Dermis microvascular lymphatic vessel endothelial cell (primary cell): ENCODE results near the gene TAF3. TPM values are rescaled to one million over a fixed set of nuclear protein-coding genes. Genes with fewer than 3 reads are reported as not detected.
A peak's percentile ranks its signal among the peaks of the same experiment; 100 is the strongest.
"Not testable (repeated sequence)": the region's sequence is repeated elsewhere in the genome, so short reads cannot be mapped to it uniquely, and the experiment has no call there.

Source experiments
- DNase-seq, 2 donors: peaks; one replicate each; pipeline versions ENCODE4 v3.0.0 to v3.0.0-alpha.2; 2010; ENCODE audit warnings: low read depth in 2 of 2
- total RNA-seq: library from RNA; depleted of rRNA; stranded (reverse); fragments of >200 nt; gene quantifications from 2 replicates; pipeline ENCODE4 v1.2.1, GENCODE V29; 2014

Gene TAF3
- total RNA-seq, 1 donor from 2014 or later, result 1.0 TPM

- DNase-seq, result no peak
Observed at GRCh38 chr10:7810443-7810842, 7.9 kb upstream of the TAF3 start.

DNA sequence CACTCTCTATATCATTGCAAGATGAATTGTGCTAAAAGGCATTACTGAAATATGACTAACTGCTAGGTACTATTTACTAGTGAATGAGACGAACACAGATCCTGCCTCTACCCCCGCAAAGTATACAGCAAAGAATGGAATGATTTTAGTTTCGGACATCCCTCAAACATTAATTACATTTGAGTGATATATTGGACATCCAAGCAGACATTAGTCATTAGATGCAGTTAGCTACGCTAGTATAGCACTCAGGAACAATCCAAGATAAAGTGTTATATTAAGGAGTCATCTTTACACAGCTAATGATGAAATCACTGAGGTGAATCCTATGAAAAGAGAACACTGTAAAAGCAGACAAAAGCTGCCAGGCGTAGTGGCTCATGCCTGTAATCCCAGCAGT lies 7.3 kb upstream of the TAF3 start:
- no peak for DNase-seq

- DNase-seq, result not testable (repeated sequence)
Observed at GRCh38 chr10:7811743-7812142, 6.6 kb upstream of the TAF3 start.

DNA sequence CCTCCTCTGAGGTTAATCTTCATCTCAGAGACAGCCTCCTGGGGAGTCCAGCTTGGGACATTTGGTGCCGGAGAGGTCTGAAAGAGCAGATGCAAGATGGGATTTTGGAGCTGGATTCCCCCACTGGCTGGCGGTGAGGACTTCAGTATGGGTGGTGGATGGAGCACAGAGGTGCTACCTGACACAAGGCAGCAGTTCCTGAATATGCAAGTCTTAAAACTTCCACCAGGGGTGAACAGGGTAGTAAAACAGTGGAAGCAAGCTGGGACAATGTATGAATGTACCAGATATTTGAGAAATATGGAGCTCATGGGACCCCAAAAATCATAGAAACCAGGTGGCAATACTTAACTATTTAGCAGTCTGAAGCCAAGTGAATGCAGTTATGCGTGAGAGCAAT lies 4.8 kb upstream of the TAF3 start:
- no peak for DNase-seq

DNA sequence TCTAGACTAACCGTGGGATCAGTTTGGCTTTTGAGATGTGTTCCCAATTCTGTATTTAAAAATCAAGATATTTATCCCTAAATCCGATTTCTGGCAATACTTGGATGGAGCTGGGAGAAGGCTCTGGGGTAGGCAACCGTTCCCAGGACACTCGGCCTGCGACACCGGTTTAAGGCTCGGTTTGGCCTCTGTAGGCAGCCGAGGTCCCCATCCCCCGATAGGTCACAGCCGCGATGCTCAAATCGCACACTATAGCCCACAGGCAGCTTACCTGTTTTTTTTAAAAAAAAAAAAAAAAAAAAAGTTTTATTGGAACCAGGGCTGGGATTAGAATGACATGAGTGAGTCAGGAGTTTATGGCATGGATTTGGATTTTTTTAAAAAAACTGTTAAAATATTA lies 729 bp upstream of the TAF3 start:
- DNase-seq, result no peak

GRCh38 chr10:7817984-7818294 lies 366 bp upstream of the TAF3 start:
- no peak for DNase-seq

- DNase-seq, result peak in 1 of 2 donors; percentile 63
Observed at GRCh38 chr10:7819121-7819460, 786 bp downstream of the TAF3 start.

- DNase-seq, result peak in 1 of 2 donors; percentile 53
Observed at GRCh38 chr10:7824251-7824650, 5.9 kb downstream of the TAF3 start.

- peak in 1 of 2 donors; percentile 2 for DNase-seq
Observed at GRCh38 chr10:7826971-7827370, 8.7 kb downstream of the TAF3 start.

DNA sequence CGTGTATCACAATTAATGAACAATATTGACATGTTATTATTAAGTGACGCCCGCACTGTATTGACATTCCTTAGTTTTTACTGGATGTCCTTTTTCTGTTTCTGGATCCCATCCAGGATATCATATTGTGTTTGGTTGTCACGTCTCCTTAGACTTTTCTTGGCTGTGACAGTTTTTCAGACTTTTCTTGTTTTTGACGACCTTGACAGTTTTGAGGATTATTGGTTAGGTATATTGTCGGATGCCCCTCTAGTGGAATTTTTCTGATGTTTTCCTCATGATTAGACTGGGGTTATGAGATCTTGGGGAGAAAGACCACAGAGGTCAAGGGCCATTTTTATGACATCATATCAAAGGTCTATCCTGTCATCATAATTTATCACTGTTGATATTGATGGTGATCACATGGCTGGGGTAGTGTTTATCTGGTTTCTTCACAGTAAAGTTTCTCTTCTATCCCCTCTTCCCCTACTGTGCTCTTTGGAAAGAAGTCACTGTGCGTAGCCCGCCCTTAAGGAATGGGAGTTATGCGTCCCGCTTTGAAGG lies 11.1 kb downstream of the TAF3 start:
- DNase-seq, result no peak

DNA sequence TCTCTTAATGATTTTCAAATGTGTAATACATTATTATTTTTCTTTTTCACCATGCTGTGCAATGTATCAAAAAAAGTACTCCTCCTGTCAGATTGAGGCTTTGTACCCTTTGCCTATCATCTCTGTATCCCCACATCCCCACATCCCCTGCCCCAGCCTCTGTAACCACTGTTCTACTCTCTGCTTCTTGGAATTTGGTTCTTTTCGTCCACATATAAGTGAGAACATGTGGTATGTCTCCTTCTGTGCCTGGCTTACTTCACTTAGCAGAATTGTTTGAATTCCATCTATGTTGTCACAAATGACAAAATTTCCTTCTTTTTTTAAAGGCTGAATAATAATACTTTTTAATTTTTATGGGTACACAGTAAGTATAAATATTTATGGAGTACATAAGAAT lies 13.8 kb downstream of the TAF3 start:
- no peak for DNase-seq

DNA sequence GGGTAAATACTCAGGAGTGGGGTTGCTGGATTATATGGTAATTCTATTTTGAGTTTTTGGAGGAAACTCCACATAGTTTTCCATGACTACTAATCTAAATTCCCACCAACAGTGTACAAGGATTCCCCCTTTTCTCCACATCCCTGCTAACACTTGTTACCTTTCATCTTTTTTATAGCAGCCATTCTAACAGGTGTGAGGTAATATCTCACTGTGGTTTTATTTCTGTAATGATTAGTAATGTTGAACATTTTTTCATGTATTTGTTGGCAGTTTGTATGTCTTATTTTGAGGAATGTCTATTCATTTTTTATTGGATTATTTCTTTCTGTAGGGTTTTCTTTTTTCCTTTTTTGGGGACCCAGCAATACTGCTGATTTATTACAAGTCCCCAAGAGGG lies 14.9 kb downstream of the TAF3 start:
- no peak for DNase-seq

- DNase-seq, result no peak
Observed at GRCh38 chr10:7834262-7834661, 16.0 kb downstream of the TAF3 start.

GRCh38 chr10:7836571-7836970 lies 18.3 kb downstream of the TAF3 start:
- no peak for DNase-seq

- DNase-seq, result no peak
Observed at GRCh38 chr10:7846591-7846990, 28.3 kb downstream of the TAF3 start.

DNA sequence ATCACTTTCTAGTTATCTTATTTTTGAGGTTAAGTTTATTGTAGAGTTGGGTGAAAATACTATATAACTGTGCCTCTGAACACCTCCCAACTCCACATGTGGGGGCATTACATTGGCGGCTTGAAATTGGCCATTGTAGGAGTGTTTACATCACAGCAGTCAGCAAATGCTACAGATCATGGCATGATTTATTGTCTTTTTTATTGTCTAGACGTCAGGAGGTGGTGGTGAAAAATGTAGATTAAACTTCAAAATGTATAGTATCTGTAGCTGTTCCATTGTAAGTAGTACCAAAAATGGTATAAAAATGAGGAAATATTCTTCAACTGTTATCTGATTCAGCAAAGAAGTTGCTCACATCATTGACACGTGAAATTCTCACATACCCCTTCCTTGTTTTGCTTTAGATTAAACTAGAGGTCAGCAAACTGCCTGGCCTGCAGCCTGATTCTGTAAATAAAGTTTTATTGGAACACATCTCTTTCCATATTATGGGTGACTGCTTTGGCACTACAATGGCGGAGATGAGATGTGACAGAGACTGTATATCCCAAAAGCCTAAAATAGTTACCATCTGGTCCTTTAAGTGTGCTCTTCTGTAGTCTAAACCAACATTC lies 35.0 kb downstream of the TAF3 start:
- no peak for DNase-seq

DNA sequence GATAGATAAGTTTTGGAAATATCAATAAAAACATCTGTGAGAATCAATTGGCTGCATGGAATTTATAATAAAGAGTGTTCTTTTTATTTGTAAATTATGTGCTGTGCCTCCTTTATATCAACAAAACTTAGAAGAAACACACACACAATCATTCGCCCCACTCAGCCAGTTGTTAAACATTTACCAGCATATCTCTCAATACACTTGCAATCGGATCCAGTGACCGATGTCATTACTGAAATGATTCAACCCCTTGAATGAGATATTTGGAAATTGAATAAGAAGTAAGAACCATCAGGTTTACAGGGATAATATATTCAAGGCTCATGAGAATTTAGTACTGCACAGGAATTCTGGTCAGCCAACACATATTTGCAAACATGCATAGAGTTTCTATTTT lies 35.6 kb downstream of the TAF3 start:
- no peak for DNase-seq

GRCh38 chr10:7855205-7855604 lies 36.9 kb downstream of the TAF3 start:
- DNase-seq, result no peak

- DNase-seq, result no peak
Observed at GRCh38 chr10:7856678-7857077, 38.4 kb downstream of the TAF3 start.

GRCh38 chr10:7857262-7857661 lies 39.0 kb downstream of the TAF3 start:
- no peak for DNase-seq

- DNase-seq, result no peak
Observed at GRCh38 chr10:7861509-7862120, 43.3 kb downstream of the TAF3 start.

DNA sequence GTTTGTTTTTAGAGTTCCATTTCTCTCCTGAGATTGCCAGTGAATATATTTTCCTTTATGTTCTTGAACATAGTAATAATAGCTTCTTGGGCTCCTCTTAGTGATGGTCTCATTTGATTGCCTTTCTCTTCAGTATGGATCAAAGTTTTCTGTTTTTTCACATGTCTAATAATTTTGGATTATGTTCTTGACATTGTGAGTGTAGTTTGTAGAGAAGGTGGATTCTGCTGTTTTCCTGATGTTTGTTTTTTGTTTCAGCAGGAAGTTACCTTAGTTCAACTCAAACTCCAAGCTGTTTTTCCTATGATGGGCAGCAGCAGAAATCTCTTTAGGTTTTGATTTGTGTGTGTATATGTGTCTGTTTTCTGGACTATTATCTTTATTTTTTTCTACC lies 43.8 kb downstream of the TAF3 start:
- no peak for DNase-seq

DNA sequence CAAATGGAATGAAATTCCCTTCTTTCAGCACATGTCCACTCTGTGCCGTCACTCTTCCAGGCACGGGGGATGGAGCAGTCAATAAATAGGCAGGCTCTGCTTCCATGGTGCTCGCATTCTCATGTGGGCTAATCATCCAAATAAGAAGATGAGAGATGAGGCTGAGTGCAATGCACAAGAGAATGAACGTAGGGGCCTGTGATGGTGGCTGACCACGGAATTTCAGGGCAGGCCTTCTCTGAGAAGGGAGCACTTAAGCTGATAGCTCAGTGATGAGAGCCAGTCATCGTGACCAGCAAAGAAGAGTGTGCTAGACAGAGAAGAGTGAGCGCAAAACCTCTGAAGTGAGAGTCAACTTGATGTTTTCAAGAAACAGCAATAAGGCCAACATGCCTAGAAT lies 47.9 kb downstream of the TAF3 start:
- DNase-seq, result no peak

DNA sequence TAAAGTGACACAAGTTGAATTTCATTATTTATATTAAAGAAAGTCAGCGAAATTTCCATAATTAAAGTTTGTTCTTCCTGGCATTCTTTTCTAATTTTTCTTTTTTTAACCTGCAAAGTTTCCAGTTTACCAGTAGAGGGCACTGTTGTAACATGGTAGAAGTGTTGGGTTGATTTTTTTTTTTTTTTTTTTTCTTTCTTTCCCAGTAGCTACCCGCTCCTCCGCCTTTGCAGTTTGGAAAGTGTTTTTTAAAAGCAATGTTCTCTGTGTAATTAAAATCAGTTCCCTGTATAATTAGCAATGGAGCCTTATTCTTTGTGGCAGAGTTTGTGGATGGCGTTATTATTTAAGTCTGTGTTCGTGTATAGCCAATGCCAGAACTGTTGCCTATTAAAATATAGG lies 53.7 kb downstream of the TAF3 start:
- DNase-seq, result peak; percentile 5 to 20
